NCI-H2171 (cell line): ENCODE results near the gene STK32A.

Experiments used
- DNase-seq: peaks from one replicate; lab custom pipeline; 2025; lab: John Stamatoyannopoulos, UW

Gene STK32A

DNA sequence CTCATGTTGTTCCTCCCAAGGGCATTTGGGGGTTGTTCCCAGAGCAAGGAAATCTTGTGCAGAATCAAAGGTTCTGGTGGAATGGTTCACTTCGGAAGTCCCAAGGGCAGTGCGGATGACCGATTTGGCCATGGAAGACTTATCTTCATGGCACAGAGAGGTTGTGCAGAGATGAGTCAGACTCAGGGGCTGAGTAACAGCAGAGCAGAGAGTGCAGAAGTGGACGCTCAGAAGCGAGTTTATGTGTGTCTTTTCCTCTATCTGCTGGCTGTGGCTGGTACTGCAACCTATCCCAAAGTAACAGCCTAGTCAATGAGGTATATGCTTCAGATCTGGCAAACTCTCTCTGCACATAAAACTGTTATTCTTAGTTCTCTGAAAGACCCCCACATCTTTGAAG, 157.0 kb downstream of the STK32A start:
- no peak for DNase-seq

DNA sequence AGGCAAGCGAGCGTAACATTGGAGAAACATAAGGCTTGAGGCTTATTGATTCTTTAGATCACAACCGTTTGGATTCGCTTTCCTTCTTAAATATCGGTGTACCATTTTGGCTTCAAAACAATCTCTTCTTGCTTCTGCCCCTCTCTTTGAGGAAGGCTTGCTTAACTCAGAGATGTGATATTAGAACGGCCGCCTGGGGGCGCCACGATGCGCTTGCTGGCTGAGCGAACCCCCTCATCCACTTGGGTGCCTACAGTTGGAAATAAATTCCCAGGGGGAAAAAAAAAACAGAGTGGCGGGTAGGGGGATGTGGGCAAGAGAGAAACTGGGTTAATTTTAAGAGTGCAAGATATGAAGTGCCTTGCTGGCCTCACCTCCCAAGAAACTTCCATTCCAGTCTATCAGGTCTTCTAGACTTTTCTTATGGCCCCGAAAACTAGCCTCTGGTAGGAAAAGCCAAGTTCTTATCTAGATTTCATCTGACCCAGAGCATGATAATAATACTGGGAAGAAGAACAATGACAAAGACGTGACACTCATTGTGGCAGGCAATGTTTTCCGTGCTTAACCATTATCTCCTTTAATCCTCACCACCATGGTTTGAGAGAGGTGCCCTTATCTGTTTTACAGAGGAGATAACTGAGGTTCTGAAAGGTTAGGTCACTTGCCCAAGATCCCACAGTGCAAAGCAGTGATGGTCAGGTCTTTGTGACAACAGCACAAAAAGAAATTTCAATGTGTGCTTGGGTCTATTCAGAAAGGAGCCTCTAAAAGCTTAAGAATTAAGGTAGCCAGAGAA, 159.2 kb downstream of the STK32A start:
- no peak for DNase-seq

DNA sequence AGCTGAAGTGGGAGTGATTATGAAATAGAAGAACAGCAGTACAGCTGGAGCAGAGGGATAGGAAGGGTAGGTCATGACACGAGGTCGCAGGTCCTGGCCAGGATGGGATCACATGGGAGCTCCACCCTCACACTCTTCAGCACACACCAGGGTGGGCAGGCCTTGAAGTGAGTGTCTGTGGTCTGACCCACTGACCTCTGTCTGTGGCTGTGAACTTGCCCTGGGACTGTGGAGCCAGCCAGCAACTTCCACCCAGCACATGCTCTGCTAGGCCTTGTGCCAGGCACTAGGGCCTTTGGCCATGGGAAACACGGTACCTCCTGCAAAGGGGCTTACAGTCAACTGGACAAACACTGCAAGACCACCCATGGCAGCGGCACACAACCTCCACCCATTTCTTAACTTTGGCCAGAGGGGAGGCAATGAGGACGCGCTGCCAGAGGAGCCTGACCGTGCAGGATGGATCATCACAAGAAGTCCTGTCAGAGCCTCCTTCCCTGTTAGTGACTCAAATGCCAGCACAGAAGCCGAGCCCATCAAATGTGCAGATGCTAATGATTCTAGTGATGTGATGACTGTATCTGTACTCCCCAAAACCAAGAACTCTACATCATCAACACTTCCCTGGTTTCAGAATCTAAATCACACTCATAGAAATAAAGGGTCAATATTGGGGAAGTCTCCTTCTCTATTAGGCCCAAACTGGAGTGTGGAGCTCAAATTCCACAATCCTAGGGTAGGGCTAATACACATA, 161.4 kb downstream of the STK32A start:
- DNase-seq, result no peak

DNA sequence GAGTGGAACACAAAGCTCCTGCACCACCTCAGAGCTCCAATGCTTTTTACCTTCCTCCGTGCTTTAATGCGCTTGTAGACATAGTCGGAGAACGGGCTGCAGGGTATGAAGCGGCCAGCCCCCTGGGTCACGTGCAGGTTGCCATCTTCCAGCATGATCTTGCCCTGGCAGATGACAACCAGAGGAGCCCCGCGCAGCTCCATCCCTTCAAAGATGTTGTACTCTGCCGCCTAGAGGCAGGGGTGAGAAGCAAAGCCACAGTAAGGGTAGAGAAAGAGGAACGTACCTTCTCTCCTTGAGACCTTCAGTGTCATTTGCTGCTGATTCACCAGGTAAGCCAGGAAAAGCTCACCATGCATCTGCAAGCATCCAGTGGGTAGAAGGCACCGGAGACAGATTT, 162.8 kb downstream of the STK32A start:
- DNase-seq, result no peak

DNA sequence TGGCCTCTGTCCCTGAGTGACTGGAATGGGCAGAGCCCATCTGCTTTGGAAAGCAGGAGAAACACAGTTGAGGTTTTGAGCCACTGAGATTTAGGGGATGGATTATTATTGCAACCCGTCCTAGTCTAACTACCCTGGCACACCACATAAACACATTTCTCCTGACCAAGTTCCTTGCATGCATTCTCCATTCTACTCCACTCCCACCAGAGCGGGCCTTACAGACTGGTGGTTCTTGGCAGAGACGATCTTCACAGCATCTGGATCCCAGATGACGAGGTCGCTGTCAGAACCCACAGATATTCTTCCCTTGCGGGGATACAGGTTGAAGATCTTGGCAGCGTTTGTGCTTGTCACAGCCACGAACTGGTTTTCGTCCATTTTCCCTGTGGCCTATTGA, 164.0 kb downstream of the STK32A start:
- DNase-seq, result no peak

DNA sequence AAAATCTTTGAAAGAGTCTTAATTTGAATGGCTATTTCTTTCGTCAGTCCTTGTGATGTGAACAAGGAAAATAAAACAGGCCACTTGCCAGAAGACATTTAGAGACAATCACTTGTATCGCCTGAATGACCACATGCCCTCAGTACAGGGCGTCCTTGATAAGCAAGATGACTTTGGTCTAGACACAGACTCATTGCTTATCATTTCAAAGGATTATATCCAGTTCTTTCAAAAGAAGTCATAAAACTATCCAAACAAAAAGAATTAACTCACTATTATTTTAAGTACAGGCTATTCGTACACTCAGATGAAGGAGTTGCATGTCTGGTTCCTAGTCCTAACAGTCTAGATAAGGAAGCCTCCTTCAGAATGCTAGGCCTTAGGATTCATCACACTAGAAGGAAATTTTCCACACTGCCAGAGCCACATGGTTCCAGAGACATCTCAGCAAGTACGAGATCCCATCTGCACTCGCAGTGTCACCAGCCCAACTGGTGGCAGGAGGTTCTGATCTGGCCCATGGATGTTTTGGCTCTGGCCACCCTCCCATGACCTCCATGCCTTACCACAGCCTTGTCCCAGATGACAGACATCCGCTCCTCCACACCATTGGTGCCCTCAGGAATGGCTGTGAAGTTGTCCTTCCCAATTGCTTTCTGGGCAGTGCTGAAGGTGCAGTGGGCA, 165.4 kb downstream of the STK32A start:
- DNase-seq, result no peak

DNA sequence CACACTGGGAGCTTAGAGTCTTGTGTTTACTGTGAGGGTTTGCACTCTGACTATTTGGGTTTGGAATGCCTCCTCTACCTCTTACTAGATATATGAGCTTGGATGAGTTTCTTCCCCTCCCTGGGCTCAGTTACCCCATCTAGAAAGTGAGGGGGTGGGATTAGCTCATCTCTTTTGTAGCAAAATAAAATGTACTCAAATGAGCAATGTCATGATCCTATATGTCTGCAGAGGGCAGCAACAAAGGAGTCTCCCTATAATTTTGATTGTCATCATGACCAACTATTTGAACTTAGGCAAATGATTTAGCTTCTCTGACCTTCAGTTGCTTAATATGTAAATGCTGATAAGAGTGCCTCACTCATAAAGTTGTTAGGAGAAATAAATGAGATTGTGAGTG, 166.1 kb downstream of the STK32A start:
- no peak for DNase-seq

DNA sequence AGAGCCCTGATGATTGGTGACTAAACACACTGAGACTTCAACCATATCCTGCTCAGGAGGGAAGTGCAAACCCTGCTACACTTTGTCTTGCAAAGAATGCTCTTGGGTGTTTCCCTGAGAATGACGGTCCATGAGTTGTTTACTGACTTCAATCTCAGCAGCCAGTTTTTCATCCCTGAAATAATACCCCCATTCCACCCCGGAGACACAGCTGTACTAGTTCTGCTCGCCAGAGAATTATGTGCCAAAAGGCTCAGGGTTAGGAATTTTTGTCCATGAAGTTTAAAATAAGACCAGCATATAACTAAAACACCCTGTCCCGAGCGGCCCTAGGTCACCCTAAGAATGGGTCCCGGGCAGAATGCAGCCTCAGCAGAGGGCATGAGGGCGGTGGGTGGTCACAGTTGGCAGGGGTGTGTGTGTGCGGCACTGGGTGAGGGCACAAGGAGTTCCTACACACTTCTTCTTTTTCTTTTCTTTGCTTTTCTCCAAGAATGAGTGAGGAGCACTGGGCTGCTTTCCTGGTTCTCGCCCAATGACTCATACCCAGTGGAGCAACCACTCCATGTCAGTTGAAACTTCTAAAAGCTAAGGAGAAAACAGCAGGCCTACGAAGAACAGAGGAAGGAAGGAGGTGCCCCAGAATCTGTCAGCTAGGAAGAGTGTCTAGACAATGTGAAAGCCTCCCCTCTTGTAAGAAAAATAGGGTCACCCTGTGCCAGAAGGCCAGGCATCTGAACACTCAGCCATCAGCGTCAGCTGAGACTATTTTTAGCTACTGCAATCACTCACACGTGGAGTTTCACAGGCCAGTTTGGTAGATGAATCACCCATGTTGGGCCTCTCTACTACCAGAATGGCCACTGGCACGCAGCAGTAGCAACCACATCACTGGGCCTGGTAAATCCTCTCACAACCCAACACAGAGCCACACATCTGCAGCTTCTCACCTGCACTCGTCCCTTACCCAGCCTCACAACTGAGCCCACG, 169.1 kb downstream of the STK32A start:
- DNase-seq, result no peak

DNA sequence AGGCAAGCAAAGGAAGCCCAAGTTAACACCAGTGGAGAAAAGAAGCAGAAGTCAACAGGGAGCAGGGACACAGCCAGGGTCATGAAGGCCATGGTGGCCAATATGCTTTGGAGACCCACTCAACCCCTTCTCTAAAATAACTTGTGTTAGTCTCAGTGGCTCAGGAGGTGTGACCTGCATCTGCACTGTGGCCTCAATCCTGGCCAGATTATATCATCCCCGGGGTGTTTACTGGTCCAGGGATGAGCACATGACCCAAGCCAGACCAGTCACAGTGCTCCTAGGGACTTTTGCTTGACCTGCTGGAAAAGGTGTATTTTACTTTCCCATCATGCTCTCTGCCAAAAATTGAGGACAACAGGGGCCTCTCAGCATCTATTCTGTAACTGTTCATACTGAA, 169.9 kb downstream of the STK32A start:
- no peak for DNase-seq

DNA sequence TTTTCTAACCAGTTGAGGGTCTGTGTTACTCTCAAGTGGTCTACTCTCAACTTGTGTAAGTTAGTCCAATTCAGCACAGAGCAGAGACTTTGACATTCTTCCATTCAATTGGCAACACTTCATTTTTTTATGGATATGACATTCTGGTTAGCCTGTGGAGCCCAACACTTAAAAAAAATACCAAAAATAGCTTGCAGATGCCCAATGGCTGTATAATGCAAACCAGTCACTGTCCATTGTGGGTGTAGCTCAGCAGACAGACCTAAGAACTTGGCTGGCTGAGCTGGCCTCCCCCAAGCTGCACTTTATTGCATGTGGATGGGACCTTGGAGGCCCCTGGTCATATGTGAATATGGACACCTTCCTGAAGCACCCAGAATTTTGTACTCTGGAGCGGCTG, 171.8 kb downstream of the STK32A start:
- no peak for DNase-seq

DNA sequence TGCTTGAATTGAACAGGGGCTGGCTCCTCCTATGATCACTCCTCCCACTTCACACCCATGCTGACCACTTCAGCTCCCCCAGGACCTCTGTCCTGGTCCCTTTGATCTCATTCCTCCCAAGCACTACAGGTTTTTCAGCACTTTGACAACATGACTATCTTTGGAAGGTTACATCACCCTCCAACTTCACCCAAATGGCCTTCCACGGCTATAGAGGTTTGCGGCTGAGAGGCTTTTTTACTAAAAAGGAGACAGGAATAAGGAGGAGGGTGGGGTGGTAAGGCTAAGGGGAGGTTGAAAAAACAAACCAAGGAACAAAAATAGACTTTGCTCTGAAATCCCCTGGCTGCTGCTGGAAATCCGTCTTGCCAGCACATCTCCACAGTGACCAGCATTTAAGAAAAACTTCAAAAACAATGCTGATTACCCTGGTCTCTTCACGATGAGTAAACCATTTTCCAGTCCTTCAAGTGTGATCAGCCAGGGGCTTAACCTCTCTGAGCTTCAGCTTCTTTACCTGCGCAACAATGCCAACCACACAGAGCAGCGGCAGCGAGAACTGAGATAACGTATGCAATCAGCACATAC, 172.4 kb downstream of the STK32A start:
- DNase-seq, result no peak

DNA sequence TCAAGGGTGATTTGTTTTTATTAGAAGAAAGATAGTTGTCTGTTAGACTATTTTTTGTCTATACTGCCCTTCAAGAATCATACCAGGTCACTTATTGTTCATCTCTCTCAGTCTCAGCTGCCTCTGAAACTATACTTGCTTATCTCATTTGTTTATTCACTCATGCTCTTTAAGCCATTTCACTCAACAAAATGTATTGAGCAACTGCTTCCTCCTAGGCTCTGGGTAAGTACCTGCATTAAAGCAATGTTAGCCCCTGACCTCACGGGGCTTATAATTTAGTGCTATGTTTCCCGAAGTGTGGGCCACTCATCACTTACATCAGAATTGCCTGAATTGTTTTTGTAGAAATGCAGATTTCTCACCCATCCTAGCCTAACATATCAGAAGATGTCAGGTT, 174.2 kb downstream of the STK32A start:
- no peak for DNase-seq

DNA sequence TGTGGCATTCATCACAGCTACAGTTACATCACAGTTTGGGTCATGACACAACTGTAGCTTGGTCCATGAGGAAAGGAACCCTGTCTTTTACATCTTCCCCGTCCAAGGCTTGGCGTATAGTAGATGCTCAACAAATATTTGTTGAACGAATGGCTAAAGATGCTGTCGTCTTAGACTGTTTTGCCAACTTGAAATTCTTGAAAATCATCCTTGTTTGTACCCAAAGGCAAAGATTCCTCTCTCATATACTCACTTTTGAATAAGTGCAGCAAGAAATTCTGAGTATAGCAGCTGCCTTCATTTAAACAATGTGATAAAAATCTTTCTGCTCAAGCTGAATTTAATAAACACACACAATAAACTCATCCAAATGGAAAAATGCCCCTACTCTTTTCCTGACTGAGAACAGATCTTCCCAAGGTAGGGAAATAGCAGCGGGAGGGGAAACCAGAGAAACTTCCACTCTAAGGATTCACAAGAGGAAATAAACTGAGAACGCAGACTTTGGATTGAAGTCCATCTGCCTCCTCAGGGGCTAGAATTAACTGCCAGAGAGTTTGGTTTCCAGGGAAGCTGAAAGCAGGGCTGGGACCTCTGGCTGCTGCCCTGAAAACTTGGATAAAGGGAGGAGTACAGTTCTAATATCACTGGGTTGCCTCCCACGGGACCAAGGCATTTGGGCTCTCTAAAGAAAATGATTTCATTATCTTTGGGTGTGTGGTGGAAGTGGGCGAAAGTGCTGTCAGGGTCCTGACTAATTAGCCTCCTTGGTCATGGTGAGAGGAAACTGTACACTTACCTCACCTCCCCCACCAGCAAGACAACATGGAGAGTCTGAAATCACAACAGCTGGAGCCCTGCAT, 175.9 kb downstream of the STK32A start:
- DNase-seq, result no peak

DNA sequence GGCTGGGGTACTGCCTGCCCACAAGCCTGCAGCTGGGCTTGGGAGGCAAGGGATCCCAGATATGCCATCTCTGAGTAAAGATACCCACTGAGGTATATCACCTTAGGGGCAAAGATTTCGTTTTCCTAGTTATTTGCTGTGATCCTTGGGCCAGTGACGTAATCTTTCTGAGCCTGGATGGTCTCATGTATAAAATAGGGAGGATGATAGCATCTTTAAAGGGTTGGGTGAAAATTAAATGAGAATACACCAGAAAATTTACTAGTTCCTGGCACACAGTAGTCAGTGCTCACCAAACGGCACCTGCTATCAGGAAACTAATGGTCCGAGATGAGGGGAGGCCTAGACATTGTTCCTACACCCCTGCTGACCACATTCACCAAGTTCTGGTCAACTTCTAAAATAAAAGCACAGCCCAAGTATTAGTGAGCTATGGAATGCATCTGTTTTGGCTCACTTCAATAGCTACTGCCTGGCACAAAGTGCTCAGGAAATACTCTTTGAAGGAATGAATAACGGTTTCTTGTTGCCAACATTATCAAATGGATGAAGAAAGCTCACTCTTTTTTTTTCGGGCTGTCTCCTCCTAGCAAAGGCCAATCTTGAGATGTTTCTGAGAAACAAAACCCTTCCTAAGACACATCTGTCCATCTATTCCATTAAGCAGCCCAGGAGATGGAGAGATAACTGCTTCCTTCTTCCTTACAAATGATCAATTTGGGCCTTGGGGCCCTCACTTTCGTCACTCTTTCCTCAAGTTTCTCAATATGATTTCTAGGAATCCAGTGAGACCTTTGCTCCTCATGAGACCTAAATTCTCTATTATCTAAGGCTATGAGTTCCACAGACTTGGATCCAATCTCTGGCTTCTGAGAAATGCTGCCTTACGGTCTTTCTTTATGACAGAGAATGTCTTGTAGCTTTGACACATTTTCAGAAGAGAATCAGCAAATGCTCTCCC, 176.8 kb downstream of the STK32A start:
- DNase-seq, result no peak

DNA sequence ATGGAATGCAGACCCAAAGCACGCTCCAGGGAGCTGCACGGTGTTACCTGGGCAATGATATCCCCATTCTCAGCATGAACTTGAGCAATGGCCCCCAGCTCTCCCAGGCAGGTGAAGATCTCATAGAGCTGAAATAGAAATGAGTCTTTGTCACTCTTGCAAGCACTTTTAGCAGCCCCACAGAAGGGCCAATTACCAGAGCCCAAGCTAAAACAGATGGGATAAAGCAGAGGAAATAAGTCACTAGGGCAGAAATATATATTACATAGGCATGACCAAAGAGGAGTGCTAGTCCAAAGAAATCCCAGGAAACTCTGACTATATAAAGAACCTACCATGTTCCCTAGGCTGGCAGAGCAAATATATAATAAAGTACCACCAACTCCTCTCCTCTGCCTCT, 177.7 kb downstream of the STK32A start:
- DNase-seq, result no peak

DNA sequence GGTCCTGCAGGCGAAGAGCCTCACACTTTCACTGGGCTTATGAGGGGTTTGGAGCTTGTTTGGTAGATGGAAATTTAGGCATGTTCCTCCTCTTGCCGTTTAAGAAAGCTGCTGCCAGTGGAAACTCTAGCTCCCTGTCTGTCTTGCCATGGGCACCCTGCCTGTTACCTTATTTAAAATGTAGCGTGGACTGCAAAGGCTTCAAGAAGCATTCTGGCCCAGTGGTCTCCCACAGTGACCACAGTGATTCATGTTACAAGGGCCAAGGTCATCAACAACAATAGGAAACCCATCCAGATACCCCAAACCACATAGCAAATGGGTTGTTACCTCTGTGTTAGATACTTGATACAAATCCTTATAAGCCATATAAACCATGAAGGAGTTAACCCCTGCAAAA, 178.4 kb downstream of the STK32A start:
- DNase-seq, result no peak

DNA sequence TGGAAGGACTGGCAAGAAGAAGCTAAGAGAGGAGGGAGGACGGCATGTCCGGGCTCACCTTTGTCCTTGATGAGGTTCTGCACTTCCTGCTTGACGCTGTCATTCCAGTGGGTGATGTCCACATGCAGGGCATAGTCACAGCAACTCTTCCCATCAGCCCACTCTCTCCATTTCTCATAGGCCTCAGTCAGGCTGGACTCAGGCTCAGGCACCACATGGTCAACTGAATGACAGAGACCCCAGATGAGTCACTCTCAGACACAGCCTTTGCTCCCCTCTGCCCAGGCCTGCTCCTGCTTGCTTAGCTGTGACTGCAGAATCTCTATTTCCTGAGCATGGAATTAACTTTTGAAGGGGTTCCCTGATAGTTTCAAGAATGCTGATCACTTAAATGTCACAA, 180.8 kb downstream of the STK32A start:
- no peak for DNase-seq

DNA sequence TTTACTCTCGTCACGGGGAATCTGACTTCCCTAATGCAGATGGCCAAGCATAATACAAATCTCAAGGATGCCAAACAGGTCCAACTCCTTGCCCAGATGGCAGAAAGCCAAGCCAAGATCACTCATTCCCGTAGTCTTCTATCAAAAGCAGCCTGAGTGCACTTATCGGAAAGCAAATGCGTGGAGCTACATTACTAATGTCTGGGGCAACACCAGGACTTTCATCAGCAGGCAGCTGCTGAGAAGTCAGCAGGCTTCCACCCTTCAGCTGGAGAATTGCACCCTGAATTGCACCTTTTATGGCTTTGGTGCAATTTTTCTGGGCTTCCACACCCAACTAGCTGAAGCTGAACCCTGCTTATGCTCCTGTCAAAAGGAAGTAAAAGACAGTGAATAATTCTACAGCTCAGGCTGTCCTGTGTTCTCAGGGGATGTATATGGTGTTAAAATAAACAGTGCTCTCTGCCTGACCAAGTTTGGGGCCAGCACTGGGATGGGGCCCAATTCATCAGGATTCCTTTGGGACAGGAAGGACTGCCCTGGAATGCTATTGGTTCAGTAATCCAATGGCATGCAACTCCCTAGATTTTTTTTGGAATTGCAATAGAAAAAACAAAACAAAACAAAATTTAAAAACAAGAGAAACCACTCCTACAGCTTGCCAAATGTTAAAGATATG, 182.4 kb downstream of the STK32A start:
- no peak for DNase-seq

DNA sequence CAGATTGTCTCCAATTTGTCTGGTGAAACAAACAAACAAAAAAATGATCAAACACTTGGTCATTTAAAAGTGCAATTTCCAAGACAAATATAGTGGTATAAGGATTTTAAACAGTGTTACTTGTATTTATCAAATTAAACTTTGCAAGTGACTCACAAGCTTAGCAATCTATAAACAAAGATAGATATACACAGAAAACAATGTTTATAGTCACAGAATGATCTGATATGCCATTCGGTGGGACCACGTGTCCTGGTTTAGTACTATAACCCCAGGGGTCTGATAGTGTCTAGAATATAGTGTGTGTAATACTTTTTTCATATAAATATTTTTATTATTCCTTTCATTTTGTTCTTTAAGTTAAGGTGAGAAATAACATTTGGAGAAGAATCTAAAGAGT, 183.8 kb downstream of the STK32A start:
- no peak for DNase-seq
